ENCODE results near the gene DLX5.
"Not testable (repeated sequence)": the region's sequence is repeated elsewhere in the genome, so short reads cannot be mapped to it uniquely, and the experiment has no call there.

The DLX5 gene

GRCh38 chr7:97024209-97025129, at the start of gene DLX5:
TSS of gene DLX5 (minus strand) at chr7:97024831. CDS start at chr7:97024623, 208 bp downstream.
- DNase-seq = peak; percentile 69

- not testable (repeated sequence) for DNase-seq
Observed at GRCh38 chr7:97072025-97072424, 47.4 kb upstream of the DLX5 start.

- peak; percentile 16 for DNase-seq
Observed at GRCh38 chr7:97064972-97065587, 40.4 kb upstream of the DLX5 start.

GRCh38 chr7:97064020-97064419, 39.4 kb upstream of the DLX5 start:
- no peak for DNase-seq

GRCh38 chr7:97043281-97043680, 18.6 kb upstream of the DLX5 start:
- DNase-seq = no peak

GRCh38 chr7:97039374-97040065, 14.9 kb upstream of the DLX5 start:
- DNase-seq = no peak

- not testable (repeated sequence) for DNase-seq
Observed at GRCh38 chr7:97034213-97034852, 9.7 kb upstream of the DLX5 start.

- DNase-seq = peak; percentile 47
Observed at GRCh38 chr7:97027427-97028234, 3.0 kb upstream of the DLX5 start.

- DNase-seq = no peak
Observed at GRCh38 chr7:97026715-97027426, 2.2 kb upstream of the DLX5 start.

GRCh38 chr7:97025983-97026714, 1.5 kb upstream of the DLX5 start:
- no peak for DNase-seq

- no peak for DNase-seq
Observed at GRCh38 chr7:97025130-97025499, 484 bp upstream of the DLX5 start.

GRCh38 chr7:97022491-97023306, 1.9 kb downstream of the DLX5 start:
- no peak for DNase-seq

- no peak for DNase-seq
Observed at GRCh38 chr7:97021747-97022490, 2.7 kb downstream of the DLX5 start.

GRCh38 chr7:97020996-97021746, 3.5 kb downstream of the DLX5 start:
- no peak for DNase-seq

GRCh38 chr7:97020601-97020995, 4.0 kb downstream of the DLX5 start:
- DNase-seq = no peak

- DNase-seq = peak; percentile 87
Observed at GRCh38 chr7:97019710-97020225, 4.9 kb downstream of the DLX5 start.

GRCh38 chr7:97018791-97019531, 5.7 kb downstream of the DLX5 start:
- no peak for DNase-seq

Measured in NCI-H1436 treated with DMSO at 0.1 percent for 48 hours (cell line).